Measurements from ENCODE around the gene CCDC106.

Gene CCDC106

GRCh38 chr19:55683449-55684261 is 35.6 kb downstream of the CCDC106 start:
- H3K27me3 ChIP-seq (ENCODE audit: control insufficient read depth, insufficient read depth, low read length): no peaks in the 10 kb centered on the region
- no peaks in the 10 kb centered on the region for H3K9me3 ChIP-seq (ENCODE audit: control insufficient read depth, low read length)
- no peak overlapping the region for H3K27ac ChIP-seq
- H3K79me2 ChIP-seq: peaks cover 74% of the 10 kb centered on the region
- peak overlapping the region; percentile 37 for H3K4me2 ChIP-seq (ENCODE audit: low read length)
- TF ChIP-seq, protein P1, sequence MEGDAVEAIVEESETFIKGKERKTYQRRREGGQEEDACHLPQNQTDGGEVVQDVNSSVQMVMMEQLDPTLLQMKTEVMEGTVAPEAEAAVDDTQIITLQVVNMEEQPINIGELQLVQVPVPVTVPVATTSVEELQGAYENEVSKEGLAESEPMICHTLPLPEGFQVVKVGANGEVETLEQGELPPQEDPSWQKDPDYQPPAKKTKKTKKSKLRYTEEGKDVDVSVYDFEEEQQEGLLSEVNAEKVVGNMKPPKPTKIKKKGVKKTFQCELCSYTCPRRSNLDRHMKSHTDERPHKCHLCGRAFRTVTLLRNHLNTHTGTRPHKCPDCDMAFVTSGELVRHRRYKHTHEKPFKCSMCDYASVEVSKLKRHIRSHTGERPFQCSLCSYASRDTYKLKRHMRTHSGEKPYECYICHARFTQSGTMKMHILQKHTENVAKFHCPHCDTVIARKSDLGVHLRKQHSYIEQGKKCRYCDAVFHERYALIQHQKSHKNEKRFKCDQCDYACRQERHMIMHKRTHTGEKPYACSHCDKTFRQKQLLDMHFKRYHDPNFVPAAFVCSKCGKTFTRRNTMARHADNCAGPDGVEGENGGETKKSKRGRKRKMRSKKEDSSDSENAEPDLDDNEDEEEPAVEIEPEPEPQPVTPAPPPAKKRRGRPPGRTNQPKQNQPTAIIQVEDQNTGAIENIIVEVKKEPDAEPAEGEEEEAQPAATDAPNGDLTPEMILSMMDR (IDR thresholded peaks at IDR 0.05): no peak
- H2AFZ ChIP-seq: no peak overlapping the region
- H3K36me3 ChIP-seq (ENCODE audit: control insufficient read depth, insufficient read depth, low read length): no peaks in the 10 kb centered on the region
- peaks cover 17% of the 10 kb centered on the region for H3K4me1 ChIP-seq
- no peak overlapping the region for H3K4me3 ChIP-seq (ENCODE audit: low read depth, low read length)
- H3K9ac ChIP-seq: no peak overlapping the region

DNA sequence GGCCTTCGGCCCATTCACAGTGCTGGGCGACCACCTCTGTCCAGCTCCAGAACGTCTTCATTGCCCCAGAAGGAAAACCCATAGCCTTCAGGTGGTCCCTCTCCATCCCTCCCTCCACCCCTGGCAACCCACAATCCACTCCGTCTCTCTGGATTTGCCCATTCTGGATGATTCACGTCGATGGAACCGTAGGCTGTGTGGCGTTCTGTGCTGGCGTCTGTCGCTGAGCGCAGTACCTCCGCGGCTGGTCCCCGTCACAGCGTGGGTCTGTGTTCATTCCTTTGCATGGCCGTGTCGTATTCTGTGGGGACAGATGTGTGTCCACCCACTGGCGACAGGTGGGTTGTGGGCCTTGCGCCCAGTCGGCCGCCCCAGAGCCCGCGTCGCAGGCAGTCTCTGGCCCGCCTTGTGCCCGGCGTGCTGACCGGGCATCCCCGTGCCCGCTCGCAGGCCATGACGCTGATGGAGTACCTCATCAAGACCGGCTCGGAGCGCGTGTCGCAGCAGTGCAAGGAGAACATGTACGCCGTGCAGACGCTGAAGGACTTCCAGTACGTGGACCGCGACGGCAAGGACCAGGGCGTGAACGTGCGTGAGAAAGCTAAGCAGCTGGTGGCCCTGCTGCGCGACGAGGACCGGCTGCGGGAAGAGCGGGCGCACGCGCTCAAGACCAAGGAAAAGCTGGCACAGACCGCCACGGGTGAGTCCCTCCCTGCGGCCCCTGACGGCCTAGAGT is 37.1 kb downstream of the CCDC106 start:
- Histone ChIP-seq H3K36me3 (ENCODE audit: control insufficient read depth, insufficient read depth, low read length) (no peaks in the 10 kb centered on the region), H3K9ac (no peak overlapping the region), H3K9me3 (ENCODE audit: control insufficient read depth, low read length) (no peaks in the 10 kb centered on the region), H3K27me3 (ENCODE audit: control insufficient read depth, insufficient read depth, low read length) (no peaks in the 10 kb centered on the region), H3K79me2 (peaks cover 66% of the 10 kb centered on the region), H3K27ac (no peak overlapping the region), H3K4me3 (ENCODE audit: low read depth, low read length) (no peak overlapping the region), H3K4me2 (ENCODE audit: low read length) (no peak overlapping the region), H3K4me1 (peaks cover 8% of the 10 kb centered on the region), H2AFZ (no peak overlapping the region)
- TF ChIP-seq, protein P1 (IDR thresholded peaks at IDR 0.05): no peak

DNA sequence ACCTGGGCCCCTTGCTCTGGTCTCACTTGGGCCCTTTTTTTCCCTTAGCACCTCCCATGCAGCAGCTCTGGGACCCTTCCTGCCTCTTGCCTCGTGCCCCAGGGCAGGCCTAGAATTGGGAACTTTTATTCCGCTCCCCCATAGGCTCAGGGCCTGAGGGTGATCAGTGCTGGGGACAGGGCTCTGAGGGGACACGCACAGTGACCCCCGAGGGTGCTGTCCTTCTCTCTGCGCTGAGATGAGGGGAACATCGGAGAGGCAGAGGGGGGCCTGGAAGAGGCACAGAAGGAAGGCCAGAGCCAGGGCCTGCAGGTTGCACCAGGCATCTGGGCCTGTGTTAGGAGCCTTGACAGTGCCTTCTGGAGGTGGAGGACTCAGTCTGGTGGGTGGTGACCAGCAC is 37.8 kb downstream of the CCDC106 start:
- peaks cover 63% of the 10 kb centered on the region for H3K79me2 ChIP-seq
- no peak overlapping the region for H3K4me3 ChIP-seq (ENCODE audit: low read depth, low read length)
- H3K27ac ChIP-seq: no peak overlapping the region
- peaks cover 10% of the 10 kb centered on the region for H3K4me1 ChIP-seq
- H2AFZ ChIP-seq: no peak overlapping the region
- no peaks in the 10 kb centered on the region for H3K9me3 ChIP-seq (ENCODE audit: control insufficient read depth, low read length)
- TF ChIP-seq, protein P1 (IDR thresholded peaks at IDR 0.05): no peak
- no peak overlapping the region for H3K4me2 ChIP-seq (ENCODE audit: low read length)
- H3K9ac ChIP-seq: no peak overlapping the region
- no peaks in the 10 kb centered on the region for H3K27me3 ChIP-seq (ENCODE audit: control insufficient read depth, insufficient read depth, low read length)
- no peaks in the 10 kb centered on the region for H3K36me3 ChIP-seq (ENCODE audit: control insufficient read depth, insufficient read depth, low read length)

GRCh38 chr19:55686311-55687050 is 38.5 kb downstream of the CCDC106 start:
- Histone ChIP-seq H3K4me2 (ENCODE audit: low read length) (no peak overlapping the region), H3K79me2 (peaks cover 59% of the 10 kb centered on the region), H3K36me3 (ENCODE audit: control insufficient read depth, insufficient read depth, low read length) (no peaks in the 10 kb centered on the region), H3K4me3 (ENCODE audit: low read depth, low read length) (no peak overlapping the region), H3K9ac (no peak overlapping the region), H3K4me1 (peaks cover 10% of the 10 kb centered on the region), H3K27ac (no peak overlapping the region), H3K9me3 (ENCODE audit: control insufficient read depth, low read length) (no peaks in the 10 kb centered on the region), H2AFZ (no peak overlapping the region), H3K27me3 (ENCODE audit: control insufficient read depth, insufficient read depth, low read length) (no peaks in the 10 kb centered on the region)
- TF ChIP-seq, protein P1 (IDR thresholded peaks at IDR 0.05): no peak
